ENCODE measurements around the gene PXDN. TPM values are rescaled to one million over a fixed set of nuclear protein-coding genes. Genes with fewer than 3 reads are reported as not detected.

The PXDN gene
- total and polyA plus RNA-seq, 10 of the 15 experiments (the other 5 are each of a cell fraction or from before 2014, with no cell fraction given), result 0.12 to 0.69 (median 0.23) TPM; not detected in 5

GRCh38 chr2:1671916-1672315, 72.4 kb downstream of the PXDN start:
- ChIA-PET RAD21 (ENCODE audit: unreplicated experiment) (no interaction called here), POLR2A (no interaction called here), SMC1A (ENCODE audit: uncharacterized antibody, unreplicated experiment) (no interaction called here), CTCF (no interaction called here)
- 64% methylated on average over 3 of the region's 3 CpGs for WGBS (ENCODE audit: insufficient coverage, insufficient replicate concordance, low lambda C conversion rate, missing lambda C conversion rate)
- H3K27me3 ChIP-seq (replicated peaks in 1 of 2; ENCODE audit: control insufficient read depth in 2 of 2, insufficient read depth in 2 of 2, low read length in 1 of 2), result no peaks in the 10 kb centered on the region
- DNase-seq (ENCODE audit: low read depth, low spot score) (no peak), FAIRE-seq (no peak), ATAC-seq (no peak)
- H3K4me1 ChIP-seq (ENCODE audit: control insufficient read depth, insufficient read depth, low read length), result no peaks in the 10 kb centered on the region
- intact Hi-C loops (cut with micrococcal nuclease; ENCODE audit: unreplicated experiment), result no loop called here
- TF ChIP-seq, protein P1, sequence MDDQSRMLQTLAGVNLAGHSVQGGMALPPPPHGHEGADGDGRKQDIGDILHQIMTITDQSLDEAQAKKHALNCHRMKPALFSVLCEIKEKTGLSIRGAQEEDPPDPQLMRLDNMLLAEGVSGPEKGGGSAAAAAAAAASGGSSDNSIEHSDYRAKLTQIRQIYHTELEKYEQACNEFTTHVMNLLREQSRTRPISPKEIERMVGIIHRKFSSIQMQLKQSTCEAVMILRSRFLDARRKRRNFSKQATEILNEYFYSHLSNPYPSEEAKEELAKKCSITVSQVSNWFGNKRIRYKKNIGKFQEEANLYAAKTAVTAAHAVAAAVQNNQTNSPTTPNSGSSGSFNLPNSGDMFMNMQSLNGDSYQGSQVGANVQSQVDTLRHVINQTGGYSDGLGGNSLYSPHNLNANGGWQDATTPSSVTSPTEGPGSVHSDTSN (IDR thresholded peaks at IDR 0.05; ENCODE audit: insufficient replicate concordance, low read depth, low read length), result no peak
- TF ChIP-seq POU2F2 (IDR thresholded peaks at IDR 0.05; ENCODE audit: borderline replicate concordance, low read depth, low read length), result no peak
- TF ChIP-seq MTA3 (IDR thresholded peaks at IDR 0.05; ENCODE audit: borderline replicate concordance, low read length), result no peak
- TF ChIP-seq RBBP5 (conservative IDR thresholded peaks at IDR 0.05), result no peak
- no peak for TF ChIP-seq SMARCA5 (IDR thresholded peaks at IDR 0.05)
- TF ChIP-seq, protein P2, sequence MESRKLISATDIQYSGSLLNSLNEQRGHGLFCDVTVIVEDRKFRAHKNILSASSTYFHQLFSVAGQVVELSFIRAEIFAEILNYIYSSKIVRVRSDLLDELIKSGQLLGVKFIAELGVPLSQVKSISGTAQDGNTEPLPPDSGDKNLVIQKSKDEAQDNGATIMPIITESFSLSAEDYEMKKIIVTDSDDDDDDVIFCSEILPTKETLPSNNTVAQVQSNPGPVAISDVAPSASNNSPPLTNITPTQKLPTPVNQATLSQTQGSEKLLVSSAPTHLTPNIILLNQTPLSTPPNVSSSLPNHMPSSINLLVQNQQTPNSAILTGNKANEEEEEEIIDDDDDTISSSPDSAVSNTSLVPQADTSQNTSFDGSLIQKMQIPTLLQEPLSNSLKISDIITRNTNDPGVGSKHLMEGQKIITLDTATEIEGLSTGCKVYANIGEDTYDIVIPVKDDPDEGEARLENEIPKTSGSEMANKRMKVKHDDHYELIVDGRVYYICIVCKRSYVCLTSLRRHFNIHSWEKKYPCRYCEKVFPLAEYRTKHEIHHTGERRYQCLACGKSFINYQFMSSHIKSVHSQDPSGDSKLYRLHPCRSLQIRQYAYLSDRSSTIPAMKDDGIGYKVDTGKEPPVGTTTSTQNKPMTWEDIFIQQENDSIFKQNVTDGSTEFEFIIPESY (IDR thresholded peaks at IDR 0.05), result no peak
- TF ChIP-seq, protein P3, sequence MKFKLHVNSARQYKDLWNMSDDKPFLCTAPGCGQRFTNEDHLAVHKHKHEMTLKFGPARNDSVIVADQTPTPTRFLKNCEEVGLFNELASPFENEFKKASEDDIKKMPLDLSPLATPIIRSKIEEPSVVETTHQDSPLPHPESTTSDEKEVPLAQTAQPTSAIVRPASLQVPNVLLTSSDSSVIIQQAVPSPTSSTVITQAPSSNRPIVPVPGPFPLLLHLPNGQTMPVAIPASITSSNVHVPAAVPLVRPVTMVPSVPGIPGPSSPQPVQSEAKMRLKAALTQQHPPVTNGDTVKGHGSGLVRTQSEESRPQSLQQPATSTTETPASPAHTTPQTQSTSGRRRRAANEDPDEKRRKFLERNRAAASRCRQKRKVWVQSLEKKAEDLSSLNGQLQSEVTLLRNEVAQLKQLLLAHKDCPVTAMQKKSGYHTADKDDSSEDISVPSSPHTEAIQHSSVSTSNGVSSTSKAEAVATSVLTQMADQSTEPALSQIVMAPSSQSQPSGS (IDR thresholded peaks at IDR 0.05; ENCODE audit: low read length), result no peak
- TF ChIP-seq SUPT20H (IDR thresholded peaks at IDR 0.05; ENCODE audit: borderline replicate concordance, control insufficient read depth, low read depth, low read length), result no peak
- no peak for TF ChIP-seq MEF2A (IDR thresholded peaks at IDR 0.05; ENCODE audit: insufficient read depth, low read depth, low read length)
- TF ChIP-seq, protein P4, sequence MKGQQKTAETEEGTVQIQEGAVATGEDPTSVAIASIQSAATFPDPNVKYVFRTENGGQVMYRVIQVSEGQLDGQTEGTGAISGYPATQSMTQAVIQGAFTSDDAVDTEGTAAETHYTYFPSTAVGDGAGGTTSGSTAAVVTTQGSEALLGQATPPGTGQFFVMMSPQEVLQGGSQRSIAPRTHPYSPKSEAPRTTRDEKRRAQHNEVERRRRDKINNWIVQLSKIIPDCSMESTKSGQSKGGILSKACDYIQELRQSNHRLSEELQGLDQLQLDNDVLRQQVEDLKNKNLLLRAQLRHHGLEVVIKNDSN (IDR thresholded peaks at IDR 0.05; ENCODE audit: borderline replicate concordance, extremely low read length, insufficient read depth, low read depth, low read length), result no peak
- no peak for TF ChIP-seq RAD21 (IDR thresholded peaks at IDR 0.05; ENCODE audit: insufficient read depth, low read depth, low read length)
- no peak for TF ChIP-seq CBFB (IDR thresholded peaks at IDR 0.05; ENCODE audit: low read depth)
- no peak for TF ChIP-seq ZNF274 (IDR thresholded peaks at IDR 0.05; ENCODE audit: insufficient read depth, insufficient read length)
- no peak for TF ChIP-seq TCF7 (IDR thresholded peaks at IDR 0.05; ENCODE audit: borderline replicate concordance)
- TF ChIP-seq KLF5 (IDR thresholded peaks at IDR 0.05; ENCODE audit: partially characterized antibody), result no peak
- in situ Hi-C loops (cut with MboI), result no loop called here
- no TSS peak for BruUV-seq (replicated peaks)
- H3K9ac ChIP-seq (ENCODE audit: control insufficient read depth, insufficient read depth, low read length), result no peak overlapping the region
- no peak overlapping the region for H3K4me2 ChIP-seq (ENCODE audit: control insufficient read depth, insufficient read depth)
- no peak overlapping the region for H3K4me3 ChIP-seq
- H4K20me1 ChIP-seq (ENCODE audit: control insufficient read depth, insufficient read depth), result no peaks in the 10 kb centered on the region
- no peaks in the 10 kb centered on the region for H3K9me3 ChIP-seq (replicated peaks; ENCODE audit: control insufficient read depth, insufficient read depth, low read length)
- no peaks in the 10 kb centered on the region for H3K79me2 ChIP-seq (ENCODE audit: control insufficient read depth, insufficient read depth, low read length)
- no peaks in the 10 kb centered on the region for H3K36me3 ChIP-seq (ENCODE audit: control insufficient read depth in 2 of 2, insufficient read depth in 2 of 2, low read length in 1 of 2)
- H2AFZ ChIP-seq (ENCODE audit: control insufficient read depth, low read depth, low read length), result no peak overlapping the region
- no peak overlapping the region for H3K27ac ChIP-seq (ENCODE audit: control insufficient read depth, insufficient read depth)

Measured in GM12878 (cell line).